Activated T-cell treated with anti-CD3 and anti-CD28 coated beads, Interleukin-2, amount 50 U/mL, for 48 hours (primary cell): Measurements from ENCODE around the gene EFCAB6.

Experiments
- DNase-seq, 2 experiments: peaks; one replicate each; pipeline ENCODE4 v3.0.0-alpha.2; 2020

The EFCAB6 gene

DNA sequence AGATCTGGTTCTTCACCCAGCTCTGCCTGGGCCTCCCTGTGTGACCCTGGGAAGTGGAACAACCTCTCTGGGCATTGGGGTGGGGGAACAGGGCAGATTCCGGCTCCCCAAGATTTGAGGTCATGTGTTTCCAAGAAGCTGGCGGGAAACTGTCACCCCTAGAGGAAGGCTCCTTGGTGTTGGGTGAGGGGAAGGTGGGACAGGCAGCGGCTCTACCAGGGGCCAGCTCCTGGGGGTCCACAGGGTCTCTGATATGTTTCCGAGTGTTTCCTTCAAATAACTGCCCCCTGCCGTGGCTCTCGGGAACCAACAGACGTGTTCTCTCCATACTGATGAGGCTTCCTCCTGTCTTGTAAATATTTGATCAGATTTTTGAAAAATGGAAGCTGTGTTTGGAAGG is 321.8 kb downstream of the EFCAB6 start:
- DNase-seq, result no peak

DNA sequence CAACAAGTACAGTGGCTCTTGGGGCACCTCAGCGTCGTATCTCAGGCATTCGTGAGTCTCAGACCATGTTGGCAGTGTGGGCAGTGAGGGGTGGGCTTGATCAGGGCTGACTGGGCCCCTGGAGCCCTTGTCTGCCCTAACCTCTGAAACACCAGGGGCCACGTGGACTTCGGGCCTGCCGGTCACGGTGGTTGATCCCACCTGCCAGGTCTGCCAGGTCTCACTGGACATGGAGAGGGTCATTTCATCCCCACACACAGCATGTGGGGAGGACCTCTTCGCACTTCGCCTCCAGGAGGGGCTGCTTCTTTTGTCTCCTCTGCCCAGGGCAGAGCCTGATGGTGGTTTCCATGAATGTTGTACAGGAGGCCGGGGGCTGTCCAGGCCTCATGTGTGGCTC is 323.2 kb downstream of the EFCAB6 start:
- DNase-seq, result no peak

DNA sequence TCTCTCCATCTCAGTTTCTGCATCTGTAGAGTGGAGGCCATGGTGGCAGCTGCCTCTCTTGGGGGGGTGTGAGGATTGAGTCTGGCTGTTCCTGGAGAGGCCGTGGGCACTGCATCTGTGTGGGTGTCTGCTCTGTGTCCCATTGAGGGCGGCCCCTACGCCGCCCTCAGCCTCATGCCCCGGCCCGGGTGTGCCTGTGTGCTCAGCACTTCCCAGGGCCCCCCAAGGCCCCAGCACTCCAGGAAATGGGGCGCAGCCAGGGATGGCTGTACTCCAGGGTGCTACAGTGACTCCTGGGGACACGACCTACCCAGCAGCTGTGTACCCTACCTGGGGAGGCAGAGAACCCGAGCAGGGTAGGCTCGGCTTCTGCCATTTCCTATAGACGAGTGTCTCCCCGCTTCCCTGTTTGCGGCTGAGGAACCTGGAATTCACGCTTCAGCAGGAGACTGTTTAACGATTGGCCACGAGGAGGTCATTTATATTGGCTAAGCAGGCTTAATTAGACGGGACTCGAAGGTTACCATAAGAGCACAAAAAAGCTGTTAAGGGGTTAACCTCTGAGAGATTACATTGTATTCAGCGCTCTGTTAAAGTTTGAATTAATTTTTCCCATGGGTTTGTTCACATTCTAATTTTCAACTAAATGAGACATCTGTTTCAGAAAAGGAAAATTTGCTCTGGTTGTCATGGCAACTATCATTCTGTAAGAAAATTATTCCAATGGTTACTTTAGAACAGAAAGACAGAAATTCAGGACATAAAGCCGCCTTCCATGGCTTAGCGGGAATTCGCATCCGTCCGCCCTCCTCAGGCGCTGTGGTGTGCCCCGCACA is 323.9 kb downstream of the EFCAB6 start:
- DNase-seq, result no peak

DNA sequence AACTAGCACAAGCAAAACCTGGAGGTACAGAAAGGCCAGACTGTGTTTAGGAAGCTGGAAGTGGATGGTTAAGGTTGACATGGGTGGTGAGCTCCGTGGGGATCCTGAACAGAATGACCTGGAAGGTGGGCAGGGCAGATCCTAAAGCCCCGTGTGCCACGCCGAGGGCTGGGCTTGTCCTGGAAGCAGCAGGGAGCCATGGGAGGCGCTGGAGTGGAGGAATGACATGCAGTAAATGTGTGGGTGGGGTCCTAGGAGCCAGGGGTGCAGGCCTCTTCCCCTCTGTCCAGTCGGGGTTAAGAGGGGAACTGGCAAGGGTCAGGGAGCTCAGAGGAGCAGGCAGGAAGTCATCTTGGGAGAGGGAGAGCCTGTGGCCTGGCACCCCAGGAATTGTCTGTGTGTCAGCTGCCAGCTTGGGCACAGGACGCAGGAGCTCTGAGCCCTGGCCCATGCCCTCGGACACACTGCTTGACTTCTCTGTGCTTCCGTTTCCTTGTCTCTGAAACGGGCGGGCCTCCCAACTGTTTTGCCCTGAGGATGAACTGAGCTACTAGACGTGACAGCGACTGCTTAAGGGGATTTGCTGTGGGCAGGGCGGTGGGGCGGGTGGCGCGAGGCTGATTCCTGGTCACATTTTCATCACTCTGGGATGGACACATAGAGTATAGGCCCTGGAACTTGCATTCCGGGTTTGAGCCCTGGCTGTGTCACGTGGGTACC is 324.6 kb downstream of the EFCAB6 start:
- no peak for DNase-seq

DNA sequence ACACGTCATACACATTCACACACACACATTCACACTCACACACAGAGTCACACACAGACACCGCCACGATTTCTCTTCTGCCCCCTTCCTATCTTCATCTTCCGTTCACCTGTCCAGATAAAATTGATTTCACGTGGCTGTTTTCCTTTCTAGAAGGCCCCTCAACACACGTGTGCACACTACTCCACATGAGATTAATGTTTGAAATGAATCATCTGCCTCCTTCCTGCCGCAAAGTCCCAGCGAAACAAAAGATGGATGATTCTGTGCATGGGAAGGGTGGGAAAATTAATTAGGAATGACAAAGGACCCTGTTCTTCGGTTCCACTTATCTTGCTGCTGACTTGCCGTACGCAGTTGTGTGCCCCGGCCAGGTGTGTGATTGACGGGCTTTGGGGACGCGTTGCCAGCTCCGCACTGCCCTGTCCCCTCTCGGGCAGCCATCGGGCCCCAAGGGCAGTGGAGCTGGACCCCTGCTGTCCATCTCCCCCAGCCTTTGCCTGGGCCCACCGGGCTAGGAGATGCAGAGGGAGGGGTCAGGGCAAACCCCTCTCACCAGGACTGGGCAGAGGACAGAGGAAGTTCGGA is 326.5 kb downstream of the EFCAB6 start:
- DNase-seq, result no peak

DNA sequence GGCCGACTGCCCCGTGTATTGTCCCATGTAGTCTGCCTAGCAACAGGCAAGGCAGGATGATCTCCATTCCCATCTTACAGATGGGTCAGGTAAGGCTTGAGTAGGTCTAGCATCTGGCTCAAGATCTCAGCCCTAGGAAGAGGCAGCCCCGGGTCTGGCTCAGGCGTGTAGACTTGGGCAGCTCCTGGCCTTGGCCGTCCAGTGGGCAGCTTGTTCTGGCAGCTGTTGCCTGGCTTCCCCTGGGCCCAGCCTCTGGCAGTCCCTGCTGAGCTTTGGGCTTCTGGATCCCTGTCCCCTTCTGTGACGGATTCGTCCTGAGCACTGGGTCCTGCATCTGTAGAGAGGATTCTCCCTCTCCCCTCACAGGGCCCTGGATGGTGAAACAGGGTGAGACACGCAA is 327.9 kb downstream of the EFCAB6 start:
- no peak for DNase-seq

DNA sequence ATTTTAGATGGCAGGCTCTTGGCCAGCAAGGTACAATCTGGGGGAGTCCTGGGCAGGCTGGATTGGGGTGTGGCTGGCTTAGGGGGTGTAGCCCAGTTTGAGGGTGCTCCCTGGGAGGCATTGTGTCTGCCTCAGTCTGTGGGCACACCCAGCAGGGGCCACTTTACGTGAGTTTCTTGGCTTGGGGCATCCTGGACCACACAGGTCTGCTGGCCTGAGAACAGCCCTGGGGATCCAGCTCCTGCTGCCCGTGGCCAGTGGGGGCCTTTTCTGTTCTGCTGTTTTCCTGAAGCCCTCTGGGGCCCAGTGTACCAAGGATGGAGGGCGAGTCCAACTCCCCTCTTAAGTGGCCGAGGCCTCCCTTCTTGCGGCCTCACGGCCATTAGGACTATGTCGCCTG is 328.4 kb downstream of the EFCAB6 start:
- no peak for DNase-seq

DNA sequence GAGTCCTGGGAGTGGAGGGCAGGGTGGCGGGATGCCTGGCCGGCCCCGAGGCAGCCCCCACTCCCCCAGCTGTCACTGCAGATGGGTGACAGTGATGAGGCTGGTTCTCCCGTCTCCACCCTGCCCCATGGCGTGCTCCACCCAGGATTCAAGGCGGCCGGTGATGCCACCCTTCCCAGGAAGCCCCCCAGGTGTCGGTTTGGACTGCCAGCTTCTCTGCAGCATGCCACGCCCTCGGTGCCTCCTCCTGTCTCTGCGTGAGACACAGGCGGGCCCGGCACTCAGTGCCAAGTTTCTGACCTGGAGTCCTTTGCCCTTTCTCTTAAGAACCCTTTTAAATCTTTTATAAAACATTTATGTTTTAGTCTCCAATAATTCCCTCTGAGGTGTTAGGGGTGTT is 328.8 kb downstream of the EFCAB6 start:
- no peak for DNase-seq

DNA sequence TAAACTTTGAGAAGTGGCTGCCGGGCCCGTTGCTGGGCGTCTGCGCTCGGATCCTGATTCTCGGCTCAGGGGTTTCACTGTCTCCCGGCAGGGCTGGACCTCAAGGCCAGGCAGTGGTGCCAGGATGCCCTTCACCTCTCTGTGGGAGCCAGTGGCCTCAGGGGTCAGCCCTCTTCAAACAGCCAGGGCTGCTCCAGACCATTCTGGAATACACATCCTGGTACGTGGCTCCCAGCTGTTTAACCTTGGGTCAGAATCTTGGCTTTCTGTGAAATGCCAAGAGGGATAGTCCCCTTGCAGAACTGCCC is 329.8 kb downstream of the EFCAB6 start:
- DNase-seq, result no peak

DNA sequence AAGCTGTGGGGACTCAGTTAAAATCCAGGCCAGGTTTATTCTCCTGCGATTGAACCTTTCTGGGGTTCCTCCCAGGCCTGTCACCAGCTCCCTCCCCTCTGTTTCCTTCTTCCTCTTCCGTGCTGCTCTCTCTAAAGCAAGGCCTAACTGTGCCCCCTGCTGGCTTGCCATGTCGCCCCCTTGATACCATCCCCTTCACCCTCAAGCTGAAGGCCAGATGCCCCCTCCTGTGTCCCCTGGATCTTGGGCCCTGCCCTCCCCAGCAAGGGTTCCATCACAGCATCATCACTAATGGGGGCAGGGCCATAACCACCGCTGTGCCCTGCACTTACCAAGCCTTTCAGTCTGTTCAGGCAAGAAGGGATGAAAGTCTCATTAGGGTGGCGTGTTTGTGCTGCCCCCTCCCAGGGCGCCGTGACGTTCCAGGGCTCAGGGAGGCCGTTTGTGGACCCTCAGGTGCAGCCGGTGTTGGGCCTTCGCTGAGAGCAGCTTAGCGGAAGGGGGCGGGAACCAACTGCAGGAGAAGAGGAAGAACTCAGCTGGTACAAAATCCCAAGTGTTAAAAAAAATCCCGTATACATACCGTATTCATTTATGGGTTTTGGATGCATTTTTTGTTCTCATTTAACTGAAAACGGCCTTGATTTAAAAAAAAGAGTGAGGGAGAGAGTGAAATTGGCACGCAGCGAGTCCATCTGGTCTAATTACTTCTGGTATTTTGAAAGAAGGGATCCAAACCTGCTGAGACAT is 330.4 kb downstream of the EFCAB6 start:
- peak; percentile 20 to 28 for DNase-seq

DNA sequence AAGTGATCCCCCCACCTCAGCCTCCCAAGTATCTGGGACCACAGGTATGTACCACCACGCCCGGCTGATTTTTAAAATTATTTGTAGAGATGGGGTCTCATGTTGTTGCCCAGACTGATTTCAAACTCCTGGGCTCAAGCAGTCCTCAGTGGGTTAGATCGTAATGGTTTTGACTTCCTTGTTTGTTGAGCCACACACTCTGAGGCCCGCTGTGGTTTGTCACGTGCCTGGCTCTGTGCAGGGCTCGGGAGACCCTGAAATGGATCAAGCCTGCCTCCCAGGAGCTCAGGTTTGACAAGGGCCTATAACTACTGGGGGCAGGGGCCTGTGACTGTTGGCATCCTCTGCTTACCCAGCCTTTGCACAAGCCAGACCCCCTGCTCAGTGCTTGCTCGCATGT is 332.1 kb downstream of the EFCAB6 start:
- DNase-seq, result no peak

DNA sequence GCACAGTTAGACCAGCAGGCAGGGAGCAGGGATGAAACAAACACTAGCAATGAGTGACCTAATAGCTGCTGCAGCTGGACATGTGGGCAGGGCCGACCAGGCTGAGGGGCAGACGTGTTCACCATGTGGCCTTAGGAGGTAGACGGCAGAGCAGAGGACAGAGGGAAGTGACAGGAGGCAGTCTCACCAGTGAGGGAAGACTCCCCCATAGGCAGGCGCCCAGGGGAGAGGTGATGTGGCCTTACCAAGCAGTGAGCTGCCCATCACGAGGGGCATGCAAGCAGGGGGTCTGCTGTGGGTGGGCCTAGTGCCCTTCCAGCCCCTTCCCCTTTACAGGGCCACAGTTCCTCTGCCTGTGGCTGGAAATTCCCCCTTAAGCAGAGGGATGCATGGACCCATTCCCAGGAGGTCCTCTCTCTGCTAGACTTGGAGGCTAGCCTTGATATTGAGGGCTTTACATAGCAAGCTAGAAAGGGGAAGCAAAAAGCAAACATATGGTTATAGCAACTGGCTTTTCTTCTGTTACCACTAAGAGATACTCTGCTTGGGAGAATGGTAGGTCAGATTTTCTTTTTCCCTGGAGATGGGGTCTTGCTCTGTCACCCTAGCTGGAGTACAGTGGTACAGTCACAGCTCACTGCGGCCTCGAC is 332.7 kb downstream of the EFCAB6 start:
- no peak for DNase-seq
